ENCODE measurements around the gene ITIH3. TPM values are rescaled to one million over a fixed set of nuclear protein-coding genes. Genes with fewer than 3 reads are reported as not detected.
A peak's percentile ranks its signal among the peaks of the same experiment; 100 is the strongest.

ITIH3 gene
- total and polyA plus RNA-seq, 2 of the 4 experiments (the other 2 are of a cell fraction), result 0.72 to 0.94 TPM

- dilution Hi-C loops (cut with HindIII; ENCODE audit: low sequenced_read_pairs, unreplicated experiment) (no loop called here), intact Hi-C loops (cut with micrococcal nuclease) (loop anchor here (1.0 to 2.0 kb wide), 4 partner anchors 83 to 259 kb away; no protein-coding TSS in a partner anchor), in situ Hi-C loops (cut with MboI; ENCODE audit: low sequenced_read_pairs) (loop anchor here (5.0 kb wide), 1 partner anchor 211 kb away; no protein-coding TSS in a partner anchor)
- H2AK5ac ChIP-seq (ENCODE audit: low read depth, low read length), result no peak overlapping the region
- H3K4me3 ChIP-seq (ENCODE audit: insufficient read depth, low read depth, low read length), result no peak overlapping the region
- no peak overlapping the region for H2BK15ac ChIP-seq (ENCODE audit: low read depth, low read length)
- H3K9me1 ChIP-seq (ENCODE audit: insufficient read depth, low read length), result peaks cover 3% of the 10 kb centered on the region; the same call in 1 of the 2 replicates
- H3K36me3 ChIP-seq (ENCODE audit: control insufficient read depth, insufficient read depth, low read length), result peaks cover 18% of the 10 kb centered on the region
- H3K18ac ChIP-seq (ENCODE audit: low read depth, low read length), result no peak overlapping the region
- BruUV-seq (replicated peaks), result no TSS peak
- no peak overlapping the region for H3K4ac ChIP-seq (ENCODE audit: low read depth, low read length)
- H4K91ac ChIP-seq (ENCODE audit: insufficient read depth, low read depth, low read length), result no peak overlapping the region
- ChIA-PET POLR2A (ENCODE audit: unreplicated experiment) (no interaction called here), CTCF (interaction anchor here (0.8 to 1.1 kb wide), 2 partner anchors 42 to 84 kb away, joined by 3 to 5 read pairs; no protein-coding TSS in a partner anchor)
- H2BK20ac ChIP-seq (ENCODE audit: low read depth, low read length), result no peak overlapping the region
- peak; percentile 49 for DNase-seq
- H2AK9ac ChIP-seq (replicated peaks; ENCODE audit: low read depth, low read length, poor library complexity), result no peak overlapping the region
- no peaks in the 10 kb centered on the region for H3K9me3 ChIP-seq (ENCODE audit: control insufficient read depth, insufficient read depth, low read length)
- TF ChIP-seq CHD1 (IDR thresholded peaks at IDR 0.05; ENCODE audit: low read depth, low read length), result no peak
- TF ChIP-seq CTCF (conservative IDR thresholded peaks at IDR 0.05; ENCODE audit: low read depth, low read length), result peak; percentile 74
- TF ChIP-seq CEBPB (IDR thresholded peaks at IDR 0.05; ENCODE audit: low read depth, low read length), result no peak
- no peak for TF ChIP-seq RFX5 (IDR thresholded peaks at IDR 0.05; ENCODE audit: low read depth, low read length)
- peak; percentile 85 for TF ChIP-seq RAD21 (IDR thresholded peaks at IDR 0.05; ENCODE audit: low read length)
- no peak for TF ChIP-seq BHLHE40 (IDR thresholded peaks at IDR 0.05; ENCODE audit: low read depth, low read length)
- no peak for TF ChIP-seq POLR2A (IDR thresholded peaks at IDR 0.05; ENCODE audit: low read depth, low read length)
- peak; percentile 81 for TF ChIP-seq SMC3 (IDR thresholded peaks at IDR 0.05; ENCODE audit: low read depth, low read length)
- no peak overlapping the region for H3K9ac ChIP-seq (ENCODE audit: low read depth, low read length)
- H3K56ac ChIP-seq (ENCODE audit: extremely low read depth, insufficient read depth, low read length), result no peak overlapping the region
- H4K20me1 ChIP-seq (ENCODE audit: insufficient read depth, low read length), result peaks cover 7% of the 10 kb centered on the region; the same call in 1 of the 2 replicates
- H2AFZ ChIP-seq (replicated peaks; ENCODE audit: low read length, poor library complexity), result no peak overlapping the region
- WGBS, 2 experiments (ENCODE audit: extremely low coverage in 2 of 2, insufficient read length in 1 of 2), result 100% methylated on average over 1 of the region's 3 CpGs; no CpG with 5 or more reads in 1 of the 2 experiments
- H4K5ac ChIP-seq (ENCODE audit: low read depth, low read length), result no peak overlapping the region
- H2BK5ac ChIP-seq (ENCODE audit: low read depth, low read length, poor library complexity, severe bottlenecking), result no peak overlapping the region
- no peak overlapping the region for H3K4me2 ChIP-seq (ENCODE audit: low read depth, low read length)
- H3K79me1 ChIP-seq (ENCODE audit: low read depth in 1 of 2, low read length in 2 of 2), result peaks cover 0 to 3% of the 10 kb centered on the region in 2 experiments; a peak in 1 of 4 replicates
- no peak overlapping the region for H3K23ac ChIP-seq (ENCODE audit: low read depth, low read length)
- H3K27me3 ChIP-seq (ENCODE audit: control insufficient read depth, insufficient read depth, low read length), result no peaks in the 10 kb centered on the region
- no peak overlapping the region for H4K8ac ChIP-seq (ENCODE audit: low read depth in 2 of 2, low read length in 2 of 2)
- H3K4me1 ChIP-seq (ENCODE audit: control insufficient read depth, insufficient read depth, low read length), result peaks cover 7% of the 10 kb centered on the region; the same call in 1 of the 2 replicates
- no peak overlapping the region for H2BK120ac ChIP-seq (ENCODE audit: low read depth, low read length)
- no peak overlapping the region for H3K14ac ChIP-seq (replicated peaks; ENCODE audit: low read depth, low read length)
- peak; percentile 74 for ATAC-seq (ENCODE audit: low read depth)
- no peak overlapping the region for H3K27ac ChIP-seq (ENCODE audit: insufficient read depth, low read length)
Observed at GRCh38 chr3:52851348-52851747, 56.8 kb downstream of the ITIH3 start.

Measured in IMR-90 (cell line).